ENCODE results near the gene ATG7.

Gene ATG7

DNA sequence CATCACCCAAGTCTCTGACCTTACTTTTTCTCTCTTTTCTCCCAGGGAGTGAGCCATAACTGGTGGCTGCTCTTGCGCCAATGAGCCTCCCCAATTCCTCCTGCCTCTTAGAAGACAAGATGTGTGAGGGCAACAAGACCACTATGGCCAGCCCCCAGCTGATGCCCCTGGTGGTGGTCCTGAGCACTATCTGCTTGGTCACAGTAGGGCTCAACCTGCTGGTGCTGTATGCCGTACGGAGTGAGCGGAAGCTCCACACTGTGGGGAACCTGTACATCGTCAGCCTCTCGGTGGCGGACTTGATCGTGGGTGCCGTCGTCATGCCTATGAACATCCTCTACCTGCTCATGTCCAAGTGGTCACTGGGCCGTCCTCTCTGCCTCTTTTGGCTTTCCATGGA, 13.2 kb upstream of the ATG7 start:
- no peaks in the 10 kb centered on the region for H3K79me2 ChIP-seq (ENCODE audit: control insufficient read depth, low read length)
- no peaks in the 10 kb centered on the region for H3K36me3 ChIP-seq (ENCODE audit: control insufficient read depth, low read length)
- H3K27me3 ChIP-seq (ENCODE audit: control insufficient read depth, low read length): peaks cover 16% of the 10 kb centered on the region
- no peak overlapping the region for H3K4me3 ChIP-seq (ENCODE audit: low read length)
- no peaks in the 10 kb centered on the region for H3F3A ChIP-seq (ENCODE audit: control insufficient read depth, insufficient read depth)
- H3K4me1 ChIP-seq (ENCODE audit: control insufficient read depth, low read length): no peaks in the 10 kb centered on the region
- H4K20me1 ChIP-seq (ENCODE audit: control insufficient read depth, insufficient read depth, low read depth, low read length): no peaks in the 10 kb centered on the region
- H3K9me2 ChIP-seq (replicated peaks; ENCODE audit: control insufficient read depth, low read length): no peaks in the 10 kb centered on the region
- H3K4me2 ChIP-seq (ENCODE audit: low read length): no peak overlapping the region
- TF ChIP-seq EZH2phosphoT487 (IDR thresholded peaks at IDR 0.05; ENCODE audit: borderline replicate concordance, low read length): no peak
- TF ChIP-seq, protein P1, sequence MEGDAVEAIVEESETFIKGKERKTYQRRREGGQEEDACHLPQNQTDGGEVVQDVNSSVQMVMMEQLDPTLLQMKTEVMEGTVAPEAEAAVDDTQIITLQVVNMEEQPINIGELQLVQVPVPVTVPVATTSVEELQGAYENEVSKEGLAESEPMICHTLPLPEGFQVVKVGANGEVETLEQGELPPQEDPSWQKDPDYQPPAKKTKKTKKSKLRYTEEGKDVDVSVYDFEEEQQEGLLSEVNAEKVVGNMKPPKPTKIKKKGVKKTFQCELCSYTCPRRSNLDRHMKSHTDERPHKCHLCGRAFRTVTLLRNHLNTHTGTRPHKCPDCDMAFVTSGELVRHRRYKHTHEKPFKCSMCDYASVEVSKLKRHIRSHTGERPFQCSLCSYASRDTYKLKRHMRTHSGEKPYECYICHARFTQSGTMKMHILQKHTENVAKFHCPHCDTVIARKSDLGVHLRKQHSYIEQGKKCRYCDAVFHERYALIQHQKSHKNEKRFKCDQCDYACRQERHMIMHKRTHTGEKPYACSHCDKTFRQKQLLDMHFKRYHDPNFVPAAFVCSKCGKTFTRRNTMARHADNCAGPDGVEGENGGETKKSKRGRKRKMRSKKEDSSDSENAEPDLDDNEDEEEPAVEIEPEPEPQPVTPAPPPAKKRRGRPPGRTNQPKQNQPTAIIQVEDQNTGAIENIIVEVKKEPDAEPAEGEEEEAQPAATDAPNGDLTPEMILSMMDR (IDR thresholded peaks at IDR 0.05; ENCODE audit: low read depth, low read length, poor library complexity, severe bottlenecking): no peak
- no peak overlapping the region for H3K27ac ChIP-seq (ENCODE audit: low read depth, low read length)
- no peaks in the 10 kb centered on the region for H3K9me3 ChIP-seq (ENCODE audit: control insufficient read depth, insufficient read depth, low read length)

DNA sequence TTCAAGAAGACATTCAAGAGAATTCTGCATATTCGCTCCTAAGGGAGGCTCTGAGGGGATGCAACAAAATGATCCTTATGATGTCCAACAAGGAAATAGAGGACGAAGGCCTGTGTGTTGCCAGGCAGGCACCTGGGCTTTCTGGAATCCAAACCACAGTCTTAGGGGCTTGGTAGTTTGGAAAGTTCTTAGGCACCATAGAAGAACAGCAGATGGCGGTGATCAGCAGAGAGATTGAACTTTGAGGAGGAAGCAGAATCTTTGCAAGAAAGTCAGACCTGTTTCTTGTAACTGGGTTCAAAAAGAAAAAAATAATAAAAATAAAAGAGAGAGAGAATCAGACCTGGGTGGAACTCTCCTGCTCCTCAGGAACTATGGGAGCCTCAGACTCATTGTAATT, 11.7 kb upstream of the ATG7 start:
- no peak overlapping the region for H3K4me2 ChIP-seq (ENCODE audit: low read length)
- no peaks in the 10 kb centered on the region for H3K36me3 ChIP-seq (ENCODE audit: control insufficient read depth, low read length)
- TF ChIP-seq, protein P1 (IDR thresholded peaks at IDR 0.05; ENCODE audit: low read depth, low read length, poor library complexity, severe bottlenecking): no peak
- TF ChIP-seq EZH2phosphoT487 (IDR thresholded peaks at IDR 0.05; ENCODE audit: borderline replicate concordance, low read length): no peak
- no peaks in the 10 kb centered on the region for H3K4me1 ChIP-seq (ENCODE audit: control insufficient read depth, low read length)
- H3K79me2 ChIP-seq (ENCODE audit: control insufficient read depth, low read length): no peaks in the 10 kb centered on the region
- H3K9me3 ChIP-seq (ENCODE audit: control insufficient read depth, insufficient read depth, low read length): no peaks in the 10 kb centered on the region
- H3K27me3 ChIP-seq (ENCODE audit: control insufficient read depth, low read length): peaks cover 20% of the 10 kb centered on the region
- H3K27ac ChIP-seq (ENCODE audit: low read depth, low read length): no peak overlapping the region
- no peak overlapping the region for H3K4me3 ChIP-seq (ENCODE audit: low read length)
- H3F3A ChIP-seq (ENCODE audit: control insufficient read depth, insufficient read depth): no peaks in the 10 kb centered on the region
- H4K20me1 ChIP-seq (ENCODE audit: control insufficient read depth, insufficient read depth, low read depth, low read length): no peaks in the 10 kb centered on the region
- H3K9me2 ChIP-seq (replicated peaks; ENCODE audit: control insufficient read depth, low read length): no peaks in the 10 kb centered on the region

DNA sequence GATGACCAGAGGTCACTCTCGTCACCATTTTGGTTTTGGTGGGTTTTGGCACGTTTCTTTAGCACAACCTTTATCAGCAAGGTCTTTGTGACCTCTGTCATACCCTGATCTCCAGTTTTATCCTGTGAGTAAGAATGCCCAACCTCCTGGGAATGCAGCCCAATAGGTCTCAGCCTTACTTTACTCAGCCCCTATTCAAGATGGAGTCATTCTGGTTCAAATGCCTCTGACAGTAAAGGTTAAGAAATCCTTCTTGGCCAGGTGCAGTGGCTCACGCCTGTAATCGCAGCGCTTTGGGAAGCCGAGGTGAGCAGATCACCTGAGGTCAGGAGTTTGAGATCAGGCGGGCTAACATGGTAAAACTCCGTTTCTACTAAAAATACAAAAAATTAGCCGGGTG, 3.2 kb upstream of the ATG7 start:
- Histone ChIP-seq H3K79me2 (ENCODE audit: control insufficient read depth, low read length) (peaks cover 18% of the 10 kb centered on the region), H4K20me1 (ENCODE audit: control insufficient read depth, insufficient read depth, low read depth, low read length) (no peaks in the 10 kb centered on the region), H3K9me2 (replicated peaks; ENCODE audit: control insufficient read depth, low read length) (no peaks in the 10 kb centered on the region), H3K36me3 (ENCODE audit: control insufficient read depth, low read length) (peaks cover 6% of the 10 kb centered on the region), H3F3A (ENCODE audit: control insufficient read depth, insufficient read depth) (no peaks in the 10 kb centered on the region), H3K27me3 (ENCODE audit: control insufficient read depth, low read length) (peaks cover 14% of the 10 kb centered on the region; the same call in 1 of the 2 replicates), H3K27ac (ENCODE audit: low read depth, low read length) (no peak overlapping the region), H3K9me3 (ENCODE audit: control insufficient read depth, insufficient read depth, low read length) (no peaks in the 10 kb centered on the region), H3K4me2 (ENCODE audit: low read length) (no peak overlapping the region), H3K4me3 (ENCODE audit: low read length) (no peak overlapping the region), H3K4me1 (ENCODE audit: control insufficient read depth, low read length) (peaks cover 15% of the 10 kb centered on the region)
- TF ChIP-seq, protein P1 (IDR thresholded peaks at IDR 0.05; ENCODE audit: low read depth, low read length, poor library complexity, severe bottlenecking): no peak
- TF ChIP-seq EZH2phosphoT487 (IDR thresholded peaks at IDR 0.05; ENCODE audit: borderline replicate concordance, low read length): no peak

Data from DOHH2 (cell line).